Activated naive CD8-positive, alpha-beta T cell treated with anti-CD3 and anti-CD28 coated beads, Interleukin-2, amount 10 ng/mL, durations not matched to agents 7 days and 5 days (primary cell): ENCODE results near the gene MCF2L. TPM values are rescaled to one million over a fixed set of nuclear protein-coding genes. Genes with fewer than 3 reads are reported as not detected.

Source experiments
- ATAC-seq: fragments of 150-1000 bp; cut with Tn5 transposase; one replicate; pipeline ENCODE4 v1.10.0; 2021; ENCODE audit warnings: low read depth, moderate library complexity
- POLR2A ChIA-PET: fragments of 350-600 bp; sonication (Branson Sonifier 250); formaldehyde crosslinking; loops from one replicate; lab custom pipeline; 2021; ENCODE audit warnings: antibody characterized with exemption; lab: Charles Lee
- DNase-seq: peaks from one replicate; pipeline ENCODE4 v3.0.0; 2021
- H3K27ac Mint-ChIP-seq: one replicate; pipeline ENCODE4 v1.8.0; 2022; ENCODE audit warnings: mild to moderate bottlenecking, mixed read lengths
- H3K27me3 Mint-ChIP-seq: one replicate; pipeline ENCODE4 v1.8.0; 2022; ENCODE audit warnings: mild to moderate bottlenecking, moderate library complexity, mixed read lengths
- H3K36me3 Mint-ChIP-seq: one replicate; pipeline ENCODE4 v1.8.0; 2021; ENCODE audit warnings: mild to moderate bottlenecking, mixed read lengths
- H3K4me1 Mint-ChIP-seq: one replicate; pipeline ENCODE4 v1.8.0; 2021; ENCODE audit warnings: mixed read lengths
- H3K4me3 Mint-ChIP-seq: one replicate; pipeline ENCODE4 v1.8.0; 2022; ENCODE audit warnings: mild to moderate bottlenecking, moderate library complexity, mixed read lengths
- H3K9me3 Mint-ChIP-seq: one replicate; pipeline ENCODE4 v1.8.0; 2021; ENCODE audit warnings: mixed read lengths
- total RNA-seq, 2 experiments: library from RNA; stranded (reverse); gene quantifications; one replicate each; pipeline ENCODE4 v1.2.3, GENCODE V29; 2021

MCF2L gene
- total RNA-seq, 2 experiments from 2014 or later: 9.3 to 11.5 TPM

DNA sequence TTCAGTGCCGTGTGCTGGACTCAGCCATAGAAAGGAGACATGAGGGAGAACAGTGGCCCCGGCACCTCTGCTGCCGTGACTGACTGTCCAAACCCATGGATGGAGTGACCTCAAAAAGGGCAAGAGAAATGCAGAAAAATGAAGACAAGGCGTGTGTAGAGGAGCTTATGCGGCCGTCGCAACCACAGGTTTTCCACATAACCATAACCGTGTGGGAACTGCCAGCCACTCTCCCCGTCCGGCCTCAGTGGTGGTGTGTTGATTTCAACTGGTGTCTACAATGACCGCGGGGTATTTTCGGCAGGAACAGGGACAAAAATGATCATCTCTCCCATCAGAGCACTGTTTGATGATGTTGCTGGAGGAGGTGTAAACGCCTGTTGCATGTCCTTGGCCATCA lies 93.7 kb downstream of the MCF2L start:
- no peak overlapping the region for H3K4me3 Mint-ChIP-seq

DNA sequence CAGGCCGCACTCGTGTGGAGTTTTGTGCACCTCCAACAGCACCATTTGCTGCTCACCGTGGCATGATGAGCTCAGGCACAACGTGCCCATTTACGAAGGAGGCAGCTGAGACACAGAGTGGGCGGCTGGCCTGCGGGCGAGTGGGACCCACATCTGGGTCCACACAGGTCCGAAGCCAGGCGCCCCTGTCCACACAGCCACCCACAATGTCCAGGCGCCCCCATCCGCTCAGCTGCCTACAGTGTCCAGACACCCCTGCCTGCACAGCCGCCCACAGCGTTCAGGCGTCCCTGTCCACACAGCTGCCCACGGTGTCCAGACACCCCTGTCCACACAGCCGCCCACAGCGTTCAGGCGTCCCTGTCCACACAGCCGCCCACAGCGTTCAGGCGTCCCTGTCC lies 94.1 kb downstream of the MCF2L start:
- H3K36me3 Mint-ChIP-seq: no peaks in the 10 kb centered on the region
- POLR2A ChIA-PET: interaction anchor here (0.6 kb wide), 1 partner anchor 1754 kb away, joined by 3 read pairs; no protein-coding TSS in a partner anchor
- no peaks in the 10 kb centered on the region for H3K9me3 Mint-ChIP-seq
- no peak for DNase-seq
- no peaks in the 10 kb centered on the region for H3K27me3 Mint-ChIP-seq
- no peaks in the 10 kb centered on the region for H3K4me1 Mint-ChIP-seq
- no peak overlapping the region for H3K4me3 Mint-ChIP-seq
- no peak for ATAC-seq
- no peak overlapping the region for H3K27ac Mint-ChIP-seq

More for the DNA sequence above, 93.7 kb downstream of the MCF2L start:
- no peak overlapping the region for H3K27ac Mint-ChIP-seq
- H3K27me3 Mint-ChIP-seq: no peaks in the 10 kb centered on the region
- ATAC-seq: no peak
- POLR2A ChIA-PET: interaction anchor here (0.6 kb wide), 1 partner anchor 1754 kb away, joined by 3 read pairs; no protein-coding TSS in a partner anchor
- H3K9me3 Mint-ChIP-seq: no peaks in the 10 kb centered on the region
- H3K36me3 Mint-ChIP-seq: no peaks in the 10 kb centered on the region
- H3K4me1 Mint-ChIP-seq: no peaks in the 10 kb centered on the region
- DNase-seq: no peak

DNA sequence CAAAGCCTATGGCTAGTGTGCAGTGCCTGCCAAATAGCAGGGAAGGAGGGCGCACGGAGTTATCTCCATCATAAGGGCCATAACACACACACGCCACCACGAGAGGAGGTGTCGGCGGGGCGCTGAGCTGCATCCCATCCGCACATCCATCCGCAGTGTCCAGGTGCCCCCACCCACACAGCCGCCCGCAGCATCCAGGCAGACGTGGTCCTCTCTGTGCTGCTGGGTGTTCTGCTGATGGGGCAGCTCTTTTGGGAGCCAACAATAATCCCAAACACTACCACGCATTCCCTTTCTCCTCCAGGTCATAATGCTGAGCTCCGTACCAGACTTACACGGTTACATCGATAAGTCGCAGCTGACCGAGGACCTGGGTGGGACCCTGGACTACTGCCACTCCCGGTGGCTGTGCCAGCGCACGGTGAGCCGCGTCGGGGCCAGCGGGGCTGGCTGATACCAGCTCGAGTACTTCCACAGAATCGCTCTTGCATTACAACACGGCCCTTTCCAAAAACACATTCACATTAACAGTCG lies 95.1 kb downstream of the MCF2L start:
- no peak overlapping the region for H3K27ac Mint-ChIP-seq
- H3K9me3 Mint-ChIP-seq: no peaks in the 10 kb centered on the region
- no peak for ATAC-seq
- no peaks in the 10 kb centered on the region for H3K36me3 Mint-ChIP-seq
- POLR2A ChIA-PET: interaction anchor here (0.6 kb wide), 1 partner anchor 12 kb away, joined by 3 read pairs; no protein-coding TSS in a partner anchor
- H3K27me3 Mint-ChIP-seq: no peaks in the 10 kb centered on the region
- no peak overlapping the region for H3K4me3 Mint-ChIP-seq
- no peaks in the 10 kb centered on the region for H3K4me1 Mint-ChIP-seq
- DNase-seq: no peak

GRCh38 chr13:113064534-113065405 lies 95.8 kb downstream of the MCF2L start:
- H3K4me1 Mint-ChIP-seq: no peaks in the 10 kb centered on the region
- H3K27me3 Mint-ChIP-seq: no peaks in the 10 kb centered on the region
- no peak overlapping the region for H3K27ac Mint-ChIP-seq
- POLR2A ChIA-PET: no interaction called here
- no peak for DNase-seq
- H3K9me3 Mint-ChIP-seq: no peaks in the 10 kb centered on the region
- no peak overlapping the region for H3K4me3 Mint-ChIP-seq
- no peak for ATAC-seq
- H3K36me3 Mint-ChIP-seq: no peaks in the 10 kb centered on the region

DNA sequence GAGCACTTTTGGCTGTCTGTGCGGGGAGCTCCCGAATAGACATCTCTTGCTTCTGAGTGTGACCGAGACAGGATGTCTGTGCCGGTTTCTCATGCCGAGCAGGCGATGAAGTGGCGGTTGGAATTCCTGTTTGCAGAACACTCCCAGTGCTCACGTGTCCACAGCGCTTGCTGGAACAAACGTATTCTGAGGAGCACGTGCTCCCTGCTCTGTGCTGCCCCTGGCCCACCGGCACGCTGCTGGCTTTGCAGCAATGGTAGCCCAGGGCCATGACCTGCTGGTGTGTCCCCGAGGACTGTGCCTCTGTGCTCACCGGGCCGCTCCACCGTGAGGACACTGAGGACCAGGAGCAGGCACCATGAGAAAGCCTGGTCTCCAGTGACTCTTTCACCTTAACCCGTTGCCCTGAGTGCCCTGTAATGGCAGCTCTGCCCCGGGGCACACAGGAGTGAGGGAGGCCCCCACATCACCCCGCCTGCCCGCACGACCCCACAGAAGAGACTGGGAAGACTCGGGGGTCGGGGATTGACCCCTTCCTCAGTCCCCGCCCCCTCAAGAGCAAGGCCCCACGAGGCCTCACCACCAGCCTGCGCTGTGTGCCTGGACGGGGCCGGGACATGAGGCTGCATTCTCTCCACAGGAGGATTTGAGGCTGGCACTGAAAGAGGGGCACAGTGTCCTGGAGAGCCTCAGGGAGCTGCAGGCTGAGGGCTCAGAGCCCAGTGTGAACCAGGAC lies 96.6 kb downstream of the MCF2L start:
- no peaks in the 10 kb centered on the region for H3K4me1 Mint-ChIP-seq
- no peak for ATAC-seq
- no peak for DNase-seq
- H3K36me3 Mint-ChIP-seq: no peaks in the 10 kb centered on the region
- H3K27ac Mint-ChIP-seq: no peak overlapping the region
- no peak overlapping the region for H3K4me3 Mint-ChIP-seq
- no peaks in the 10 kb centered on the region for H3K9me3 Mint-ChIP-seq
- POLR2A ChIA-PET: no interaction called here
- H3K27me3 Mint-ChIP-seq: no peaks in the 10 kb centered on the region

- Mint-ChIP-seq H3K4me3 (no peak overlapping the region), H3K9me3 (no peaks in the 10 kb centered on the region), H3K4me1 (no peaks in the 10 kb centered on the region), H3K27ac (no peak overlapping the region), H3K36me3 (no peaks in the 10 kb centered on the region), H3K27me3 (no peaks in the 10 kb centered on the region)
- POLR2A ChIA-PET: no interaction called here
- ATAC-seq: no peak
- DNase-seq: no peak
These were observed 97.1 kb downstream of the MCF2L start for GRCh38 chr13:113066142-113066455.

GRCh38 chr13:113066746-113067145 lies 97.7 kb downstream of the MCF2L start:
- Mint-ChIP-seq H3K4me1 (no peaks in the 10 kb centered on the region), H3K27ac (no peak overlapping the region), H3K4me3 (no peak overlapping the region), H3K9me3 (no peaks in the 10 kb centered on the region), H3K36me3 (no peaks in the 10 kb centered on the region), H3K27me3 (no peaks in the 10 kb centered on the region)
- POLR2A ChIA-PET: no interaction called here
- DNase-seq (no peak), ATAC-seq (no peak)

DNA sequence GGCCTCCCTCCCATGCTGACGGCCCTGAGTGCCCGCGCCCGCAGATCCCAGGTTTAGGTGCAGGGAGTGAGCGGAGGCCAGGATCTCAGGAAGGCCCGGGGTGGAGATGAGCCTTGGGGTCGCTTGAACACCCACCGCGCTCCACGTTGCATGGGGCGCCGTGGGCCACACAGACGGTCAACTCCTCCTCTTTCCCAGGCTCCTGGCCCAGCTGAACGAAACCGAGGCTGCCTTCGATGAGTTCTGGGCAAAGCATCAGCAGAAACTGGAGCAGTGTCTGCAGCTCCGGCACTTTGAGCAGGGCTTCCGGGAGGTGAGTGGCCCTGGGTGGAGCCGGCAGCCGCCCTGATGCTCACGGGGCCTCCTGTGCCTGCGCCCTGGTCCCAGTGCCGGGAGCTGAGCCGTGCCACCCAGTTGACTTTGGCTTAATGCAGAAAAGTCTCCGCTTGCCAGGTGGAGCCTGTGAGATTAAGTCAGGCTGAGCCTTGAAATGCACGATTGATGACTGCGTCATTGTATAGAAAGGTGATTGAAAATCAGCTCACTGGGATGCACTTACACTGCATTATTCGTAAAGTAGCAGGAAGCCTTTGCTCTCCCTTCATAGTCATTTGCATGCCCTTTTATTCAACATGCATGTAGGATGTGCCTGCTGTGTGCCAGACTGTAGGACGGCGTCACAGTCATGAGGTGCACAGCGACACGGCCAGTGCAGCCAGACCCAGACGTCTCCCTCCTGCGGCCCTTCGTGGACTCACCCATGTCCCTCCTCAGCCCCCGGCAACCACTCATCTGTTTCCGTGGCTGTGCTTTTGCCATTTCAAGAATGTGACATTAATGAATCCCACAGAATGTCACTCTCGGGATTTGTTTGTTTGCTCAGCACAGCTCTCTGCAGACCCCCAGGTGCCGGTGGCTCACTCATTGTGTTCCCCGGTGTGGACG lies 101.1 kb downstream of the MCF2L start:
- no peaks in the 10 kb centered on the region for H3K9me3 Mint-ChIP-seq
- POLR2A ChIA-PET: no interaction called here
- H3K36me3 Mint-ChIP-seq: no peaks in the 10 kb centered on the region
- no peaks in the 10 kb centered on the region for H3K27me3 Mint-ChIP-seq
- no peak overlapping the region for H3K27ac Mint-ChIP-seq
- H3K4me3 Mint-ChIP-seq: no peak overlapping the region
- no peaks in the 10 kb centered on the region for H3K4me1 Mint-ChIP-seq
- ATAC-seq: no peak
- no peak for DNase-seq

DNA sequence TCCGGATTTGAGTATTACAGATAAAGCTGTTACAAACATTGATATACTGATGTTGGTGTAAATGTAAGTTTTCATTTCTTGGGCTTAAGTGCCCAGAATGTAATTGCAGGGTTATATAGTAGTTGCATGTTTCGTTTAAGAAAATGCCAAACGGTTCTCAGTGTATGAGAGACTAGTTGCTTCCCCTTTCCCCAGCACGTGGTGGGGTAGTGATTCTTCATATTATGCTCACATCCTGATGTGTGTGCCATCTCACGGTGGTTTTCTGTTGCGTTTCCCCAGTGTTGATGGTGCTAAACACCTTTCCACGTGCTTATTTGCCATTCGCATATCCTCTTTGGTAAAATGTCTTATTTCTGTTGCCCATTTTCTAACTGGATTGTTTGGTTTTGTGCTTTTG lies 101.8 kb downstream of the MCF2L start:
- no peaks in the 10 kb centered on the region for H3K4me1 Mint-ChIP-seq
- DNase-seq: no peak
- H3K4me3 Mint-ChIP-seq: no peak overlapping the region
- no peaks in the 10 kb centered on the region for H3K27me3 Mint-ChIP-seq
- ATAC-seq: no peak
- POLR2A ChIA-PET: no interaction called here
- H3K9me3 Mint-ChIP-seq: no peaks in the 10 kb centered on the region
- no peaks in the 10 kb centered on the region for H3K36me3 Mint-ChIP-seq
- H3K27ac Mint-ChIP-seq: no peak overlapping the region

DNA sequence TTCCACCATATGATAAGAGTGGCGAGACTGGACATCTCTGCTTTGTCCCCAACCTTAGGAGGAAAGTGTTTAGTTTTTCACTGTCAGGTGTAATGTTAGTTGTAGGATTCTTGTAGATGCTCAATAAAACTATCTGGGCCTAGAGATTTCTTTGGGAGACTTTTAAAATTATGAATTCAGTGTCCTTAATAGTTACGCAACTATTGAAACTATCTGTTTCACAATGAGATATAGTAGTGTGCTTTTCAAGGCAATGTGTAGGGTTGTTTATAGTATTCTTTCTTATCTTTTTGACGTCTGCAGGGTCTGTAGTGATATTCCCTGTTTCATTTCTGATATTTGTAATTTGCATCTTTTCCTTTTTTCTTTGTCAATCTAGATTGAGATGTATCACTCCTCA lies 103.4 kb downstream of the MCF2L start:
- Mint-ChIP-seq H3K36me3 (no peaks in the 10 kb centered on the region), H3K9me3 (no peaks in the 10 kb centered on the region), H3K27ac (no peak overlapping the region), H3K4me3 (no peak overlapping the region), H3K27me3 (no peaks in the 10 kb centered on the region), H3K4me1 (no peaks in the 10 kb centered on the region)
- POLR2A ChIA-PET: no interaction called here
- no peak for DNase-seq
- no peak for ATAC-seq

DNA sequence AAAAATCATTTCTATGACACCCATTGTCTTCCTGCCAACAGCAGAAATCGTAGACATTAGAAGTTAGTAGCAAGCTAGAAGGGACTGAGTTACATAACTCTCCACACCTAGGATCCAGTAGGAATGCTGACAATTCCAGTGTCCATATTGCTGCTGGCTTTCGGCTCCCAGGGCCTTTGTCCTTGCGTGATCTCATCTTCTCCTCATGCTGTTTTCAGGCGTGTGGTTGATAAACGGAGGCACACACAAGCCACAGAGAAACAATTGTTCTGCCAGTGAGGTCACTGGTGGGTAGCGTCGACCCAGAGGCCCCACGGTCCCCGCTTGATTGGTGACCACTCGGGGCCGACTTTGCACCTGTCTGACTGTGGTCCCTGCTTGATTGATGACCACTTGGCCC lies 104.9 kb downstream of the MCF2L start:
- DNase-seq: no peak
- Mint-ChIP-seq H3K27ac (no peak overlapping the region), H3K9me3 (no peaks in the 10 kb centered on the region), H3K27me3 (no peaks in the 10 kb centered on the region), H3K4me1 (no peaks in the 10 kb centered on the region), H3K36me3 (no peaks in the 10 kb centered on the region), H3K4me3 (no peak overlapping the region)
- POLR2A ChIA-PET: no interaction called here
- ATAC-seq: no peak

GRCh38 chr13:113074401-113074800 lies 105.4 kb downstream of the MCF2L start:
- no peak overlapping the region for H3K27ac Mint-ChIP-seq
- H3K27me3 Mint-ChIP-seq: no peaks in the 10 kb centered on the region
- no peaks in the 10 kb centered on the region for H3K4me1 Mint-ChIP-seq
- DNase-seq (no peak), ATAC-seq (no peak)
- H3K9me3 Mint-ChIP-seq: no peaks in the 10 kb centered on the region
- POLR2A ChIA-PET: no interaction called here
- H3K4me3 Mint-ChIP-seq: no peak overlapping the region
- H3K36me3 Mint-ChIP-seq: no peaks in the 10 kb centered on the region

GRCh38 chr13:113074876-113075275 lies 105.9 kb downstream of the MCF2L start:
- ATAC-seq (no peak), DNase-seq (no peak)
- Mint-ChIP-seq H3K4me1 (no peaks in the 10 kb centered on the region), H3K27ac (no peak overlapping the region), H3K9me3 (no peaks in the 10 kb centered on the region), H3K36me3 (no peaks in the 10 kb centered on the region), H3K27me3 (no peaks in the 10 kb centered on the region), H3K4me3 (no peak overlapping the region)
- POLR2A ChIA-PET: no interaction called here
